ENCODE results near the gene TTC34. TPM values are rescaled to one million over a fixed set of nuclear protein-coding genes. Genes with fewer than 3 reads are reported as not detected.

TTC34 gene
- total and polyA plus RNA-seq, 2 donors from 2014 or later: 0.15 to 2.4 TPM

DNA sequence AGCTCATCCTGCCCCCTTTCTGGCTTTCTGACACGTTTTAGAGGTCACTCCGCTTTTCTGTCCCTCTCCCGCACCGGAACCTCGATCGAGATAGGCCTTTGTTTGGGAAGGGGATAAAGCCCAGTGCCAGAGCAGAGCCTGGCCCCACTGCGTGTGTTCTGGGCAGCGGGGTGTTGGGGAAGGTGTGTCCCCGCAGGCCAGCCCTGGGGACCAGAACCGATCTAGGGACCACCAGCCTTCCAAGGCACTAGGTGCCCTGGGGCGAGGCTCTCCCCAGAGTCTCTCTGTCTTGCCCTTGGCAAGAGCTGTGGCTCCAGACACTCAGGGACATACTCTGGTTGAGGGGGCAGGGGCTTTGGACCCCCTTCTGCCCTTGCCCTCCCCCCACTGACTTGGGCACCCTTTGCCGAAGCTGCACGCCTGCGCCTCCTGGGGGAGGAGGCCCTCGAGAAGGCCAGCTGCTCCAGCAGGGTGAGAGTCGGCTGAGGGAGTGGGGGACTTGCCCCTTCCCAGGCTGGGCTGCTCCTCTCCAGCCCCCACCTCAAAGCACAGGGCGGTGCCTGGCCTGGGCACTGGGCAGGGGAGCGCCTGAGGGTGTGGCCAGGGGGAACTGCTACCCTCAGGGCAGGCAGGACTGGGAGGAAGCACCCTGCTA is 198.5 kb downstream of the TTC34 start:
- intact Hi-C loops (cut with DNase I): no loop called here
- no peak overlapping the region for H3K27ac ChIP-seq (ENCODE audit: low read depth in 2 of 2, low read length in 2 of 2)
- no peaks in the 10 kb centered on the region for H3K36me3 ChIP-seq (ENCODE audit: control insufficient read depth in 2 of 3, insufficient read depth in 3 of 3, low read length in 3 of 3)
- peak in 2 of 5 donors; percentile 7 to 53 for DNase-seq
- no peak overlapping the region for H3K4me3 ChIP-seq (ENCODE audit: low read length in 3 of 3)
- no peak for FAIRE-seq
- H3K9ac ChIP-seq (ENCODE audit: low read length in 3 of 3): no peak overlapping the region
- H3K9me3 ChIP-seq (ENCODE audit: control insufficient read depth in 2 of 3, insufficient read depth in 1 of 3, low read length in 3 of 3): no peaks in the 10 kb centered on the region
- H3K27me3 ChIP-seq (ENCODE audit: control insufficient read depth, insufficient read depth, low read length): no peaks in the 10 kb centered on the region
- no peaks in the 10 kb centered on the region for H3K4me1 ChIP-seq (ENCODE audit: control insufficient read depth in 2 of 3, insufficient read depth in 2 of 3, low read depth in 1 of 3, low read length in 3 of 3)
- TF ChIP-seq, protein P1, sequence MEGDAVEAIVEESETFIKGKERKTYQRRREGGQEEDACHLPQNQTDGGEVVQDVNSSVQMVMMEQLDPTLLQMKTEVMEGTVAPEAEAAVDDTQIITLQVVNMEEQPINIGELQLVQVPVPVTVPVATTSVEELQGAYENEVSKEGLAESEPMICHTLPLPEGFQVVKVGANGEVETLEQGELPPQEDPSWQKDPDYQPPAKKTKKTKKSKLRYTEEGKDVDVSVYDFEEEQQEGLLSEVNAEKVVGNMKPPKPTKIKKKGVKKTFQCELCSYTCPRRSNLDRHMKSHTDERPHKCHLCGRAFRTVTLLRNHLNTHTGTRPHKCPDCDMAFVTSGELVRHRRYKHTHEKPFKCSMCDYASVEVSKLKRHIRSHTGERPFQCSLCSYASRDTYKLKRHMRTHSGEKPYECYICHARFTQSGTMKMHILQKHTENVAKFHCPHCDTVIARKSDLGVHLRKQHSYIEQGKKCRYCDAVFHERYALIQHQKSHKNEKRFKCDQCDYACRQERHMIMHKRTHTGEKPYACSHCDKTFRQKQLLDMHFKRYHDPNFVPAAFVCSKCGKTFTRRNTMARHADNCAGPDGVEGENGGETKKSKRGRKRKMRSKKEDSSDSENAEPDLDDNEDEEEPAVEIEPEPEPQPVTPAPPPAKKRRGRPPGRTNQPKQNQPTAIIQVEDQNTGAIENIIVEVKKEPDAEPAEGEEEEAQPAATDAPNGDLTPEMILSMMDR (IDR thresholded peaks at IDR 0.05; ENCODE audit: borderline replicate concordance, extremely low read depth, insufficient read depth): no peak

DNA sequence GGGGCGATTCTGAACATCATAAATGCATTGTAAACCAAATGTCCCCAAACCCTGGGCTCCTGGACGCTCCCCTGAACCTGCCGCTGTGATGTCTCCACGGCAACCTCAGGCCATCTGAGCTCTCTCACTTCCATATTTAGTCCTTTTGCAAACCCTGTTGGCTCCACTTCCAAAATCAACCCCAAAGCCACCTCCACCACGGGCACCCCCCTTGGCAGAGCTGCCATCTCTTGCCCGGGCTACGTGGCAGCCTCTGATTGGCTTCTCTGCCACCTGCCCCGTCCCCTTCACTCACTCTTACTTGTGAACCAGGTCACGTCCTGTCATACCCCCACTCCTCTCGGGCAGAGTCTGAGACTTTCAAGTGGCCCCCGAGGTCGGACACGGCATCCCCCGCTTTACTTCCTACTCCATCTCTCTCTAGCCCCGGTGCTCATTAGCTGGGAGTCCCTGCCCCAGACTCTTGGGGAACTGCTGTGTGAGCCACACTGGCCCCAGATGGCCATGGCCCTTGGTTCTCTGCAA is 199.1 kb downstream of the TTC34 start:
- Histone ChIP-seq H3K9ac (ENCODE audit: low read length in 3 of 3) (no peak overlapping the region), H3K4me3 (ENCODE audit: low read length in 3 of 3) (no peak overlapping the region), H3K27me3 (ENCODE audit: control insufficient read depth, insufficient read depth, low read length) (no peaks in the 10 kb centered on the region), H3K27ac (ENCODE audit: low read depth in 2 of 2, low read length in 2 of 2) (no peak overlapping the region), H3K9me3 (ENCODE audit: control insufficient read depth in 2 of 3, insufficient read depth in 1 of 3, low read length in 3 of 3) (no peaks in the 10 kb centered on the region), H3K36me3 (ENCODE audit: control insufficient read depth in 2 of 3, insufficient read depth in 3 of 3, low read length in 3 of 3) (no peaks in the 10 kb centered on the region), H3K4me1 (ENCODE audit: control insufficient read depth in 2 of 3, insufficient read depth in 2 of 3, low read depth in 1 of 3, low read length in 3 of 3) (no peaks in the 10 kb centered on the region)
- FAIRE-seq (no peak), DNase-seq (peak in 3 of 5 donors; percentile 3 to 54 (median 22))
- TF ChIP-seq, protein P1 (IDR thresholded peaks at IDR 0.05; ENCODE audit: borderline replicate concordance, extremely low read depth, insufficient read depth): no peak
- intact Hi-C loops (cut with DNase I): no loop called here

DNA sequence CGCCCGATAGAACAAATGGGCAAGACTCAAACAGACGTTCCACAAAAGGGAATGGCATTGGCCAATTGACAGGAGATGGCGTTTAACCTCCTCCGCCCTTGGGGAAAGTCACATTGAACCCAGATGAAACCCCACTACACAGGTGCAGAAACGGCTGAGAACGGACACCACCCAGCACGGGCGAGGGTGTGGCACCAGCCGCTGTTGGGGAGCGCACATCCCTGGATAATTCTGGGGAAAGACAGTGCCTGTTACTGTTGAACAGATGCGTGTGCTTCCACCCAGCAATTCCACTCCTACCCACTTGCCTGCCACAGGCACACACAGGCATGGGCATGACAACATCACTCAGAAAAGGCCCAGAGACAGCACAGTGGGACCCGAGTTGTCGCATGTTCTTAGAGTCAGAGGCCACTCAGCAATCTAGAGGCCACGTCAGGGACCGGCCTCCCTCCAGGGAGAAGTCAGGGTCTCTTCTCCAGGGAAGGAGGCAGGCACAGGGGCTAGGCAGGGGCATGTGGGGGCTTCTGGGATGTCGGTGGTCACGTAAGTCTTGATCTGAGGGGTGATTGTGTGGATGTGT is 199.7 kb downstream of the TTC34 start:
- Histone ChIP-seq H3K36me3 (ENCODE audit: control insufficient read depth in 2 of 3, insufficient read depth in 3 of 3, low read length in 3 of 3) (no peaks in the 10 kb centered on the region), H3K9me3 (ENCODE audit: control insufficient read depth in 2 of 3, insufficient read depth in 1 of 3, low read length in 3 of 3) (no peaks in the 10 kb centered on the region), H3K4me1 (ENCODE audit: control insufficient read depth in 2 of 3, insufficient read depth in 2 of 3, low read depth in 1 of 3, low read length in 3 of 3) (no peaks in the 10 kb centered on the region), H3K4me3 (ENCODE audit: low read length in 3 of 3) (no peak overlapping the region), H3K27me3 (ENCODE audit: control insufficient read depth, insufficient read depth, low read length) (no peaks in the 10 kb centered on the region), H3K27ac (ENCODE audit: low read depth in 2 of 2, low read length in 2 of 2) (no peak overlapping the region), H3K9ac (ENCODE audit: low read length in 3 of 3) (no peak overlapping the region)
- intact Hi-C loops (cut with DNase I): no loop called here
- no peak for FAIRE-seq
- no peak for DNase-seq
- TF ChIP-seq, protein P1 (IDR thresholded peaks at IDR 0.05; ENCODE audit: borderline replicate concordance, extremely low read depth, insufficient read depth): no peak
